ENCODE data around the gene C2orf69. TPM values are rescaled to one million over a fixed set of nuclear protein-coding genes. Genes with fewer than 3 reads are reported as not detected.
A peak's percentile ranks its signal among the peaks of the same experiment; 100 is the strongest.

C2orf69 gene
- total RNA-seq, 2 experiments from 2014 or later = 14.0 to 17.5 TPM

GRCh38 chr2:199933466-199933865, 22.4 kb downstream of the C2orf69 start:
- no TSS peak for BruUV-seq (replicated peaks)
- Histone ChIP-seq H3K9me2 (ENCODE audit: insufficient read depth, low read length) (no peaks in the 10 kb centered on the region), H2AFZ (ENCODE audit: low read length) (no peak overlapping the region), H3K4me1 (ENCODE audit: insufficient read depth, low read length, poor library complexity, severe bottlenecking) (no peaks in the 10 kb centered on the region), H4K20me1 (ENCODE audit: insufficient read depth, low read length) (peaks cover 2% of the 10 kb centered on the region), H3K4me3 (ENCODE audit: low read depth, low read length, poor library complexity, severe bottlenecking) (no peak overlapping the region), H3K9me3 (ENCODE audit: low read length) (no peaks in the 10 kb centered on the region), H3K4me2 (ENCODE audit: low read length) (no peak overlapping the region), H3K36me3 (ENCODE audit: insufficient read depth, low read length) (peaks cover 92% of the 10 kb centered on the region), H3K79me2 (ENCODE audit: insufficient read depth, low read depth, low read length) (peaks cover 4% of the 10 kb centered on the region; the same call in 1 of the 2 replicates), H3K27ac (ENCODE audit: low read depth, low read length, poor library complexity, severe bottlenecking) (no peak overlapping the region)
- POLR2A ChIA-PET = interaction anchor here (1.0 to 1.4 kb wide), 2 partner anchors 10 to 17 kb away, joined by 3 to 4 read pairs; no protein-coding TSS in a partner anchor
- CTCF ChIA-PET (ENCODE audit: unreplicated experiment) = no interaction called here
- DNase-seq (ENCODE audit: low spot score) = no peak
- intact Hi-C loops (cut with micrococcal nuclease; ENCODE audit: unreplicated experiment) = no loop called here
- TF ChIP-seq CTCF (conservative IDR thresholded peaks at IDR 0.05; ENCODE audit: low read length) = no peak
- no peak for TF ChIP-seq EZH2phosphoT487 (IDR thresholded peaks at IDR 0.05; ENCODE audit: borderline replicate concordance, low read depth, low read length)

GRCh38 chr2:199936554-199936953, 25.5 kb downstream of the C2orf69 start:
- no peaks in the 10 kb centered on the region for H3K4me1 ChIP-seq (ENCODE audit: insufficient read depth, low read length, poor library complexity, severe bottlenecking)
- H3K4me2 ChIP-seq (ENCODE audit: low read length) = no peak overlapping the region
- peaks cover 84% of the 10 kb centered on the region for H3K36me3 ChIP-seq (ENCODE audit: insufficient read depth, low read length)
- CTCF ChIA-PET (ENCODE audit: unreplicated experiment) = no interaction called here
- no TSS peak for BruUV-seq (replicated peaks)
- no peak overlapping the region for H3K27ac ChIP-seq (ENCODE audit: low read depth, low read length, poor library complexity, severe bottlenecking)
- no peak overlapping the region for H2AFZ ChIP-seq (ENCODE audit: low read length)
- peaks cover 6% of the 10 kb centered on the region for H4K20me1 ChIP-seq (ENCODE audit: insufficient read depth, low read length)
- H3K9me2 ChIP-seq (ENCODE audit: insufficient read depth, low read length) = no peaks in the 10 kb centered on the region
- no peak for DNase-seq (ENCODE audit: low spot score)
- POLR2A ChIA-PET = interaction anchor here (0.7 to 1.0 kb wide), 2 partner anchors 12 to 26 kb away, joined by 3 to 5 read pairs; partner anchors contain the start of gene C2orf69
- no peaks in the 10 kb centered on the region for H3K79me2 ChIP-seq (ENCODE audit: insufficient read depth, low read depth, low read length)
- no peak for TF ChIP-seq EZH2phosphoT487 (IDR thresholded peaks at IDR 0.05; ENCODE audit: borderline replicate concordance, low read depth, low read length)
- no peak overlapping the region for H3K4me3 ChIP-seq (ENCODE audit: low read depth, low read length, poor library complexity, severe bottlenecking)
- no peaks in the 10 kb centered on the region for H3K9me3 ChIP-seq (ENCODE audit: low read length)
- intact Hi-C loops (cut with micrococcal nuclease; ENCODE audit: unreplicated experiment) = no loop called here

- BruUV-seq (replicated peaks) = no TSS peak
- Histone ChIP-seq H4K20me1 (ENCODE audit: insufficient read depth, low read length) (peaks cover 6% of the 10 kb centered on the region), H3K79me2 (ENCODE audit: insufficient read depth, low read depth, low read length) (no peaks in the 10 kb centered on the region), H3K4me3 (ENCODE audit: low read depth, low read length, poor library complexity, severe bottlenecking) (no peak overlapping the region), H3K4me2 (ENCODE audit: low read length) (no peak overlapping the region), H3K9me2 (ENCODE audit: insufficient read depth, low read length) (no peaks in the 10 kb centered on the region), H3K36me3 (ENCODE audit: insufficient read depth, low read length) (peaks cover 78% of the 10 kb centered on the region), H3K27ac (ENCODE audit: low read depth, low read length, poor library complexity, severe bottlenecking) (no peak overlapping the region), H3K9me3 (ENCODE audit: low read length) (no peaks in the 10 kb centered on the region), H2AFZ (ENCODE audit: low read length) (no peak overlapping the region), H3K4me1 (ENCODE audit: insufficient read depth, low read length, poor library complexity, severe bottlenecking) (no peaks in the 10 kb centered on the region)
- POLR2A ChIA-PET = interaction anchor here (0.6 to 1.3 kb wide), 6 partner anchors 9 to 725 kb away, joined by 3 to 5 read pairs (median 3); no protein-coding TSS in a partner anchor
- TF ChIP-seq EZH2phosphoT487 (IDR thresholded peaks at IDR 0.05; ENCODE audit: borderline replicate concordance, low read depth, low read length) = no peak
- peak; percentile 74 for TF ChIP-seq CTCF (conservative IDR thresholded peaks at IDR 0.05; ENCODE audit: low read length)
- CTCF ChIA-PET (ENCODE audit: unreplicated experiment) = no interaction called here
- intact Hi-C loops (cut with micrococcal nuclease; ENCODE audit: unreplicated experiment) = loop anchor here (2.0 to 10.0 kb wide), 2 partner anchors 76 to 236 kb away; no protein-coding TSS in a partner anchor
- peak; percentile 53 for DNase-seq (ENCODE audit: low spot score)
Observed at GRCh38 chr2:199940373-199940772, 29.3 kb downstream of the C2orf69 start.
